PFSK-1 (cell line): ENCODE data around the gene CALML3.

Experiments used
- FOXP2 ChIP-seq: optimal IDR thresholded peaks from 2 replicates; pipeline ENCODE3; 2011; ENCODE audit warnings: borderline replicate concordance, control low read depth, inconsistent platforms; ENCODE audit not compliant: insufficient read depth; ENCODE audit errors: extremely low read length, extremely low read depth
- POLR2AphosphoS5 ChIP-seq: IDR thresholded peaks from 2 replicates; pipeline ENCODE4 v1.6.1; 2012; ENCODE audit warnings: low read depth, mild to moderate bottlenecking, control low read depth, low read length, moderate library complexity
- SIN3A ChIP-seq: IDR thresholded peaks from 2 replicates; pipeline ENCODE4 v1.6.1; 2012; ENCODE audit warnings: mild to moderate bottlenecking, low read length, moderate library complexity, borderline replicate concordance; ENCODE audit not compliant: insufficient read depth
- TAF1 ChIP-seq: IDR thresholded peaks from 2 replicates; pipeline ENCODE4 v1.6.1; 2012; ENCODE audit warnings: low read length, control low read depth, borderline replicate concordance; ENCODE audit not compliant: insufficient read depth
- TF ChIP-seq, protein P1 (sequence below), 2 experiments: IDR thresholded peaks; 2 replicates each; pipeline versions ENCODE4 v1.6.1 to v1.8.0; 2011 to 2012; ENCODE audit warnings: low read depth in 2 of 2, low read length in 2 of 2, control low read depth in 1 of 2, inconsistent platforms in 1 of 2, mild to moderate bottlenecking in 1 of 2, moderate library complexity in 1 of 2; ENCODE audit not compliant: insufficient read depth in 1 of 2

Gene CALML3

DNA sequence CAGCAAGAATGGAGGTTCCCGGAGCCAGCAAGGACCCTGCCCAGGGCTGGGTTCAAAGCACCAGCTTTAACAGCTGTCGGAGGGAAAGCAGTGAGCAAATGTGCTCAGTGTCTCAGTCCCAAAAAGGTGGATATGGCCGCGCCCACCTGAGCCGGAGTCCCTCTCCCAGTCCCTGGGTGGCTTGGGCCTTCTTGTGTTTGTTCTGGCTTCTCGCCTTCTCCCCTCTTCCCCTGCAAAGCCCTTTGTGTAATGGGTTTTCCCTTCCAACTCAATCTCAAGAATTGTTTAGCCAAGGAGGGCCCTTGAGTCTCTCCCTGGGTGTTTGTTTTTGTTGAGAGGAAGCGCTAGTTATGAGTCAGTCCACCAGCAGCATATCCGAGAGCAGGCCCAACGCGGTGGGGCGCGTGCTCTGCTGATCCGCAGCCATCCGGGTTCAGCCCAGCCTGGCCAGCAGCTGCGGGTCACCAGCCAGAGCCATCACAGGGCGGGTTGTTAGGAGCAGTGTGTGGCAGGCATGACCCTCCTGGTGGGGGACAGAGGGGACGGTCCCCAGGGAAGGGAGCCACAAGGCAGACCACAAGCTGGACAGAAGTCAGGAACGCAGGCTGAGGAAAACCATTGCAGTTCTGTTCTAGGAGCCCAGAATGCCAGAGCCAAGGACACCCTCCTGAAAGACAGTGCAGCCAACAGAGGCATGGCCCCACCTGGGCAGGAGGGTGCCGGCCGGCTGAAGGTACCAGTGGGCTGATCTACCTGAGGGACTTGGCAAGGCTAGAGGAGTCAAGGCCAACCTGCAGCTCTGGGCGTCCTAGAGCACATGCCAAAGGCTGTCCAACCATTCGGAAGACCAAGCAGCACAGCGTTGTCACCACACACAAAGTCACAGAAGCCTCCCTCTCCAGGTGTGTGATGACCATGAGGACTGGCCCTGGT is 21.3 kb downstream of the CALML3 start:
- TF ChIP-seq SIN3A (no peak), FOXP2 (peak; percentile 86)

DNA sequence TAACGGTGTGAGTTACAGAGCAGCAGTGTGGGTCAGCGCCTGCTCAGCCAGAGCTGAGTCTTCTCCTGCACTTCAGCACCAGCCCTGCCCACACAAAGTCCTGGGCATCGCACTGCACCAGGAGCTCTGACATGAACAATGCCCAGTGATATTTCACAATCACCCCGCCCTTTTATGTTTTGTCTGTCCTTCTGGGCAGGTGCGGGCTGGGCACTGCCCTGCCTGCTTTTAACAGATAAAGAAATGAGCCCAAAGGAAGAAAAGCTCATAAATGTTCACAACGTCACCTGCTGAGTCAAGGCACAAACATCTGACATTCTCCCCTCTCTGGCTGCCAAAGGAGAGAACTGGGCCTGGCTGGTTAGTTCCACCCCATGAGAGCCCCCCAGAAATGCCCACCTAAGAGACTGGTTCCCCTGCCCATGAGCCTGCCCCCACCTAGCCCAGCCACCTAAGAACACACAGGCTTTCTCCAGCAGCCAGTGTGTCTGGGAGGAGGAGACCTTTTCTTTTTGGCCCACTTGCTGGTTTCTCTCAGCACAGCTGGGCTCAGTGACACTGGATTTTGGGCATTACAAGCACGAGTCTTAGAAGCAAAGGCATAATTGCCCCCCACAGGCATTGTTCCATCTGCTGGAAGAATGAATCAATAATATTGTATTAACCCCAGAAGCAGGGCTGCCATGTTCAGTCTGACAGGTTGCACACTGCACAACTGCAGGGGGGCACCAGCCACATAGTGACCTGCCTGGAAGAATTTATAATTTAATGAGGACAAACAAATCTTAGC is 22.3 kb downstream of the CALML3 start:
- TF ChIP-seq SIN3A (no peak), TAF1 (no peak), POLR2AphosphoS5 (no peak), FOXP2 (no peak)
- TF ChIP-seq, protein P1, sequence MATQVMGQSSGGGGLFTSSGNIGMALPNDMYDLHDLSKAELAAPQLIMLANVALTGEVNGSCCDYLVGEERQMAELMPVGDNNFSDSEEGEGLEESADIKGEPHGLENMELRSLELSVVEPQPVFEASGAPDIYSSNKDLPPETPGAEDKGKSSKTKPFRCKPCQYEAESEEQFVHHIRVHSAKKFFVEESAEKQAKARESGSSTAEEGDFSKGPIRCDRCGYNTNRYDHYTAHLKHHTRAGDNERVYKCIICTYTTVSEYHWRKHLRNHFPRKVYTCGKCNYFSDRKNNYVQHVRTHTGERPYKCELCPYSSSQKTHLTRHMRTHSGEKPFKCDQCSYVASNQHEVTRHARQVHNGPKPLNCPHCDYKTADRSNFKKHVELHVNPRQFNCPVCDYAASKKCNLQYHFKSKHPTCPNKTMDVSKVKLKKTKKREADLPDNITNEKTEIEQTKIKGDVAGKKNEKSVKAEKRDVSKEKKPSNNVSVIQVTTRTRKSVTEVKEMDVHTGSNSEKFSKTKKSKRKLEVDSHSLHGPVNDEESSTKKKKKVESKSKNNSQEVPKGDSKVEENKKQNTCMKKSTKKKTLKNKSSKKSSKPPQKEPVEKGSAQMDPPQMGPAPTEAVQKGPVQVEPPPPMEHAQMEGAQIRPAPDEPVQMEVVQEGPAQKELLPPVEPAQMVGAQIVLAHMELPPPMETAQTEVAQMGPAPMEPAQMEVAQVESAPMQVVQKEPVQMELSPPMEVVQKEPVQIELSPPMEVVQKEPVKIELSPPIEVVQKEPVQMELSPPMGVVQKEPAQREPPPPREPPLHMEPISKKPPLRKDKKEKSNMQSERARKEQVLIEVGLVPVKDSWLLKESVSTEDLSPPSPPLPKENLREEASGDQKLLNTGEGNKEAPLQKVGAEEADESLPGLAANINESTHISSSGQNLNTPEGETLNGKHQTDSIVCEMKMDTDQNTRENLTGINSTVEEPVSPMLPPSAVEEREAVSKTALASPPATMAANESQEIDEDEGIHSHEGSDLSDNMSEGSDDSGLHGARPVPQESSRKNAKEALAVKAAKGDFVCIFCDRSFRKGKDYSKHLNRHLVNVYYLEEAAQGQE (IDR thresholded peaks at IDR 0.05; ENCODE audit: insufficient read depth in 1 of 2, low read depth in 2 of 2, low read length in 2 of 2): no peak

DNA sequence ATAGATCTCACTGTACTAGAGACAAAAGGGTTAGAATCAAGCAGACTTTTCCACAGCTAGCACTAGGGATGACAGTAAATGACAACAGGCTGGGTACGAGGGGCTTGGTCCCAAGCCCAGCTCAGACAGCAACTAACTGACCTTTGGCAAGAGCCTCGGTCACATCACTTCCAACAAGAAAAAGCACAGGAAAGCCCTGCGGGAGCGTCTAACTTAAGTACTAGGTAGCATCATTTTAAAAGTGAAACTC is 22.8 kb downstream of the CALML3 start:
- TF ChIP-seq, protein P1 (IDR thresholded peaks at IDR 0.05; ENCODE audit: insufficient read depth in 1 of 2, low read depth in 2 of 2, low read length in 2 of 2): no peak
- TF ChIP-seq SIN3A (no peak), TAF1 (no peak), FOXP2 (no peak), POLR2AphosphoS5 (no peak)

DNA sequence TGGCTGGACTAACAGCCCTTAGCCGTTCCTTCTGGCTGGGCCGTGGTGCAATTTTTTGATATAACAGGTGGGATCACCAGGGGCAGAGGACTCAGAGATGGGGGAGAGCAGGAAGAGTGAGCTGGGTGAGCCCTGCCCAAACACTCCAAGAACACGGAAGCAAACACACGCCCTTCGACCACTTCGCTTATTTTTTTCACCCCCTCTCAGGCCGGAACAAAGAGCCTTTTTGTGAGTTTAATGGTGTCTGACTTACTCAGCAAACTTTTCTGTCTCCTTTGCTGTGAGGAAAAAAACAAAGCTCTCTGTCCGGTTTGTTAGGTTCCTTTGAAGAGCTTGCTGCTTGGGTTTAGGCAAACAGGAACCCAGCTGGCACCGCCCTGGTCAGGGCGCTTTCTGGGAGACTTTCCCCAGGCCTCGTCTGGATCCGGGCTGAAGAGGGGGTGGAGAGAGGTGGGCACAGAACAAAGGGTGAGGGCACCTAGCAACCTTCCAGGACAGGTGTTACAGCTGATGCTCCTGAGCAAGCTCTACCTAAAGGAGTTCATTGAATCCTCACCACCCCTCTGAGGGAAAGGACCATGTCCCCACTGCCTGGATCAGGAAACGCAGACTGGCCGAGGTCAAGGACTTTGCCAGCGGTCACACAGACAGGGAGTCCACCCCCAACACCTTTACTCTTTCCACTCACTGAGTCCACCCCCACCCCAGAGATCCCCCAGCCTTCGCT is 23.3 kb downstream of the CALML3 start:
- no peak for TF ChIP-seq POLR2AphosphoS5
- TF ChIP-seq, protein P1 (IDR thresholded peaks at IDR 0.05; ENCODE audit: insufficient read depth in 1 of 2, low read depth in 2 of 2, low read length in 2 of 2): no peak
- no peak for TF ChIP-seq SIN3A
- no peak for TF ChIP-seq FOXP2
- TF ChIP-seq TAF1: no peak

DNA sequence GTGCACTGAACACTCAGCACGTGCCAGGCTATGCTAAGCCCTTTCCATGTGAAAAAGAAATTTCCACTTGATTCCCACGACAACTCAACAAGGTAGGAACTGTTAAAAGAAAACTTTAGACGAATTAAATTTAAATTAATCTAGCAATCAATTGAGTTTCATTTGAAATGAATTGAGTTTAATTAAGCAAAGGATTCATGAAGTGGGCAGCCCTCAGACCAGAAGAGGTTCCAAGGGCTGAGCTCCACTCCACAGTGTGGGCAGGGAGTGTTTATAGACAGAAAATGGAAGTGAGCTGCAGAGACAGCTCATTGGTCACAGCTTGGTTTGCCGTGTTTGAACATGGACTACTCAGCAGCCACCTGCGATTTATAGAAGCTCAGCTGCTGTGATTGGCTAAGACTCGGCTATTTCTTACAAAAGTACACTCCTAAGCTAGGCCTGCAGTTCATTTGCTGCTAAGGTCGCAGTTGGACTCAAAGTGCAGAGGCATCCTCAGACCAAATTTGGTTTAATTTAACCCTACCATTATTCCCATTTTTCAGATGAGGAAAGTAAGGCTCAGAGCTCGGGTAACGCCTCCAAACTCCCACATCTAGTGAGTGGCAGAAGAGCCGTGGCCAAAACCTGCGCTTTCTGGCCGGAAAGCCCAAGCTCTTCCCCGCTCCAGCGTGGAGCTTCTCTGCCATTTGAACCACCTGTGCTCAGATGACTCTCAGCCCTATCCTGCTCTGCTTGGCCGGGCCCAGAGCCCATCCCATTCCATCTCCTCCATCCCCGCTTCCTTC is 24.9 kb downstream of the CALML3 start:
- TF ChIP-seq, protein P1 (IDR thresholded peaks at IDR 0.05; ENCODE audit: insufficient read depth in 1 of 2, low read depth in 2 of 2, low read length in 2 of 2): no peak
- no peak for TF ChIP-seq FOXP2
- TF ChIP-seq SIN3A: no peak
- no peak for TF ChIP-seq POLR2AphosphoS5
- TF ChIP-seq TAF1: no peak
